ENCODE results near the gene KCNG2. TPM values are rescaled to one million over a fixed set of nuclear protein-coding genes. Genes with fewer than 3 reads are reported as not detected.

Gene KCNG2
- total and polyA plus RNA-seq, 5 experiments from 2014 or later: not detected

- H3K4me3 Mint-ChIP-seq: no peak overlapping the region
- H3K4me1 Mint-ChIP-seq: peaks cover 20 to 38% (median 34%) of the 10 kb centered on the region in 4 donors
- H3K27me3 Mint-ChIP-seq: no peaks in the 10 kb centered on the region
- peak overlapping the region; percentile 19 to 100 (median 98) for H3K27ac Mint-ChIP-seq
- peaks cover 0 to 18% (median 0%) of the 10 kb centered on the region in 9 donors for H3K9me3 Mint-ChIP-seq
- DNase-seq (peak in 2 of 10 donors; percentile 4 to 55), ATAC-seq (no peak)
- peaks cover 0 to 18% (median 12%) of the 10 kb centered on the region in 3 donors for H3K36me3 Mint-ChIP-seq
- POLR2A ChIA-PET: interaction anchor here (0.6 to 4.1 kb wide), 2 partner anchors 30 to 36 kb away, joined by 3 to 30 read pairs; partner anchors contain the start of gene SLC66A2
Observed at GRCh38 chr18:79915161-79916127, 117.7 kb downstream of the KCNG2 start.

GRCh38 chr18:79916128-79916494, 118.4 kb downstream of the KCNG2 start:
- H3K27ac Mint-ChIP-seq: peak overlapping the region in 8 of 10 donors; percentile 72 to 97 (median 81)
- H3K36me3 Mint-ChIP-seq: peaks cover 0 to 18% (median 12%) of the 10 kb centered on the region in 3 donors
- H3K4me1 Mint-ChIP-seq: peaks cover 20 to 33% (median 28%) of the 10 kb centered on the region in 4 donors
- H3K9me3 Mint-ChIP-seq: peaks cover 0 to 18% (median 0%) of the 10 kb centered on the region in 9 donors
- POLR2A ChIA-PET: no interaction called here
- no peaks in the 10 kb centered on the region for H3K27me3 Mint-ChIP-seq
- ATAC-seq: no peak
- DNase-seq: no peak
- H3K4me3 Mint-ChIP-seq: peak overlapping the region in 4 of 10 donors; percentile 9 to 66 (median 27)

GRCh38 chr18:79916546-79917168, 118.9 kb downstream of the KCNG2 start:
- Mint-ChIP-seq H3K4me1 (peaks cover 20 to 33% (median 27%) of the 10 kb centered on the region in 4 donors), H3K9me3 (peaks cover 0 to 18% (median 0%) of the 10 kb centered on the region in 9 donors), H3K27ac (peak overlapping the region in 8 of 10 donors; percentile 63 to 97 (median 70)), H3K4me3 (peak overlapping the region in 2 of 10 donors; percentile 9 to 66), H3K27me3 (no peaks in the 10 kb centered on the region), H3K36me3 (peaks cover 0 to 18% (median 12%) of the 10 kb centered on the region in 3 donors)
- DNase-seq: no peak
- POLR2A ChIA-PET: no interaction called here
- no peak for ATAC-seq

- Mint-ChIP-seq H3K27ac (peak overlapping the region in 2 of 10 donors; percentile 88 to 97), H3K9me3 (peaks cover 0 to 18% (median 0%) of the 10 kb centered on the region in 9 donors), H3K4me3 (no peak overlapping the region), H3K36me3 (peaks cover 0 to 18% (median 12%) of the 10 kb centered on the region in 3 donors), H3K27me3 (no peaks in the 10 kb centered on the region), H3K4me1 (peaks cover 22 to 32% (median 23%) of the 10 kb centered on the region in 4 donors)
- POLR2A ChIA-PET: no interaction called here
- DNase-seq (peak in 1 of 10 donors; percentile 63), ATAC-seq (no peak)
Observed at GRCh38 chr18:79917169-79917852, 119.6 kb downstream of the KCNG2 start.

GRCh38 chr18:79917853-79918614, 120.3 kb downstream of the KCNG2 start:
- Mint-ChIP-seq H3K4me3 (peak overlapping the region in 1 of 10 donors; percentile 34), H3K4me1 (peaks cover 15 to 25% (median 20%) of the 10 kb centered on the region in 4 donors), H3K9me3 (peaks cover 0 to 18% (median 0%) of the 10 kb centered on the region in 9 donors), H3K27ac (peak overlapping the region in 4 of 10 donors; percentile 43 to 88 (median 72)), H3K27me3 (no peaks in the 10 kb centered on the region), H3K36me3 (peaks cover 0 to 20% (median 14%) of the 10 kb centered on the region in 3 donors)
- POLR2A ChIA-PET: no interaction called here
- DNase-seq: no peak
- ATAC-seq: no peak

GRCh38 chr18:79918615-79919011, 120.9 kb downstream of the KCNG2 start:
- POLR2A ChIA-PET: no interaction called here
- Mint-ChIP-seq H3K36me3 (peaks cover 0 to 25% (median 18%) of the 10 kb centered on the region in 3 donors), H3K27me3 (no peaks in the 10 kb centered on the region), H3K27ac (peak overlapping the region in 1 of 10 donors; percentile 88), H3K4me3 (no peak overlapping the region), H3K9me3 (peaks cover 0 to 18% (median 0%) of the 10 kb centered on the region in 9 donors), H3K4me1 (peaks cover 9 to 19% (median 15%) of the 10 kb centered on the region in 4 donors)
- DNase-seq: peak in 1 of 10 donors; percentile 55
- no peak for ATAC-seq

- Mint-ChIP-seq H3K27ac (peak overlapping the region in 2 of 10 donors; percentile 48 to 55), H3K36me3 (peaks cover 0 to 30% (median 23%) of the 10 kb centered on the region in 3 donors)
- ATAC-seq: no peak
Observed at GRCh38 chr18:79919089-79919488, 121.4 kb downstream of the KCNG2 start.

GRCh38 chr18:79921984-79922965, 124.5 kb downstream of the KCNG2 start:
- peak overlapping the region in 2 of 10 donors; percentile 58 to 59 for H3K27ac Mint-ChIP-seq
- peaks cover 0 to under 1% (median 0%) of the 10 kb centered on the region in 9 donors for H3K9me3 Mint-ChIP-seq
- ATAC-seq (peak in 1 of 2 donors; percentile 58), DNase-seq (peak in 1 of 10 donors; percentile 63)
- H3K36me3 Mint-ChIP-seq: peaks cover 0 to 26% (median 21%) of the 10 kb centered on the region in 3 donors
- POLR2A ChIA-PET: no interaction called here
- no peaks in the 10 kb centered on the region for H3K27me3 Mint-ChIP-seq
- H3K4me3 Mint-ChIP-seq: no peak overlapping the region
- H3K4me1 Mint-ChIP-seq: peaks cover 0 to 14% (median 2%) of the 10 kb centered on the region in 4 donors

More at GRCh38 chr18:79919089-79919488, 121.4 kb downstream of the KCNG2 start:
- Mint-ChIP-seq H3K4me3 (no peak overlapping the region), H3K4me1 (peaks cover 4 to 16% (median 10%) of the 10 kb centered on the region in 4 donors), H3K9me3 (peaks cover 0 to 18% (median 0%) of the 10 kb centered on the region in 9 donors), H3K27me3 (no peaks in the 10 kb centered on the region)
- DNase-seq: peak in 1 of 10 donors; percentile 43
- POLR2A ChIA-PET: no interaction called here

- H3K4me3 Mint-ChIP-seq: no peak overlapping the region
- no peak for ATAC-seq
- DNase-seq: no peak
- H3K27ac Mint-ChIP-seq: peak overlapping the region in 1 of 10 donors; percentile 81
- peaks cover 0 to 2% (median 0%) of the 10 kb centered on the region in 9 donors for H3K9me3 Mint-ChIP-seq
- peaks cover 0 to 28% (median 23%) of the 10 kb centered on the region in 3 donors for H3K36me3 Mint-ChIP-seq
- POLR2A ChIA-PET: no interaction called here
- H3K27me3 Mint-ChIP-seq: no peaks in the 10 kb centered on the region
- peaks cover 0 to 14% (median 3%) of the 10 kb centered on the region in 4 donors for H3K4me1 Mint-ChIP-seq
Observed at GRCh38 chr18:79922971-79923411, 125.3 kb downstream of the KCNG2 start.

GRCh38 chr18:79923896-79924585, 126.3 kb downstream of the KCNG2 start:
- peaks cover 0 to 10% (median 5%) of the 10 kb centered on the region in 9 donors for H3K9me3 Mint-ChIP-seq
- H3K27me3 Mint-ChIP-seq: no peaks in the 10 kb centered on the region
- peak overlapping the region in 4 of 10 donors; percentile 14 to 81 (median 46) for H3K27ac Mint-ChIP-seq
- DNase-seq: no peak
- ATAC-seq: no peak
- H3K4me1 Mint-ChIP-seq: peaks cover 0 to 19% (median 7%) of the 10 kb centered on the region in 4 donors
- H3K4me3 Mint-ChIP-seq: no peak overlapping the region
- H3K36me3 Mint-ChIP-seq: peaks cover 4 to 37% (median 30%) of the 10 kb centered on the region in 3 donors
- POLR2A ChIA-PET: no interaction called here
